CD4-positive, alpha-beta T cell (primary cell): ENCODE data around the gene VEGFB. TPM values are rescaled to one million over a fixed set of nuclear protein-coding genes. Genes with fewer than 3 reads are reported as not detected.

ENCODE experiments used
- ATAC-seq: fragments of 200-7000 bp; cut with Tn5 transposase; one replicate; pipeline ENCODE4 v1.10.0; 2022; ENCODE audit warnings: mild to moderate bottlenecking; ENCODE audit not compliant: poor library complexity
- CTCF ChIA-PET: fragments of 350-600 bp; sonication (Branson Sonifier 250); formaldehyde crosslinking; loops from one replicate; lab custom pipeline; 2021; ENCODE audit warnings: antibody characterized with exemption, inconsistent platforms; lab: Charles Lee
- POLR2A ChIA-PET: fragments of 350-600 bp; sonication (Branson Sonifier 250); formaldehyde crosslinking; loops from one replicate; lab custom pipeline; 2021; ENCODE audit warnings: antibody characterized with exemption, inconsistent platforms; lab: Charles Lee
- DNase-seq, 14 experiments: peaks; one replicate each; pipeline ENCODE4 v3.0.0-alpha.2; 2013 to 2020; ENCODE audit warnings: mixed read lengths in 2 of 14
- H3K27ac ChIP-seq, 2 donors: one replicate each; pipeline versions ENCODE4 v1.5.1 to v1.7.0; 2013; ENCODE audit warnings: low read length in 2 of 2, low read depth in 1 of 2, mild to moderate bottlenecking in 1 of 2
- H3K27me3 ChIP-seq, 2 experiments: 1 replicate in 1 of 2; 2 replicates in 1 of 2; pipeline versions ENCODE4 v1.6.1 to v1.7.0; 2013; ENCODE audit warnings: low read length in 2 of 2, control low read depth in 1 of 2, mild to moderate bottlenecking in 1 of 2, moderate library complexity in 1 of 2; ENCODE audit not compliant: insufficient read depth in 2 of 2, control insufficient read depth in 1 of 2
- H3K36me3 ChIP-seq: one replicate; pipeline ENCODE4 v1.6.1; 2013; ENCODE audit warnings: low read length, control low read depth; ENCODE audit not compliant: insufficient read depth
- H3K4me1 ChIP-seq: one replicate; pipeline ENCODE4 v1.6.1; 2013; ENCODE audit warnings: low read length, control low read depth; ENCODE audit not compliant: insufficient read depth
- H3K4me3 ChIP-seq: one replicate; pipeline ENCODE4 v1.5.1; 2013; ENCODE audit warnings: mild to moderate bottlenecking, low read length, moderate library complexity
- H3K9me3 ChIP-seq, 2 experiments: 1 replicate in 1 of 2; 2 replicates in 1 of 2; pipeline versions ENCODE4 v1.6.1 to v1.7.0; 2013; ENCODE audit warnings: low read length in 2 of 2, mild to moderate bottlenecking in 2 of 2, control low read depth in 1 of 2, moderate library complexity in 1 of 2; ENCODE audit not compliant: control insufficient read depth in 1 of 2, insufficient read depth in 1 of 2
- H3K27ac Mint-ChIP-seq: one replicate; pipeline ENCODE4 v1.8.0; 2020; ENCODE audit warnings: mixed read lengths
- H3K27me3 Mint-ChIP-seq: one replicate; pipeline ENCODE4 v1.8.0; 2021; ENCODE audit warnings: mixed read lengths
- H3K36me3 Mint-ChIP-seq: one replicate; pipeline ENCODE4 v1.8.0; 2021; ENCODE audit warnings: low read depth, mixed read lengths
- H3K4me1 Mint-ChIP-seq: one replicate; pipeline ENCODE4 v1.8.0; 2021; ENCODE audit warnings: low read depth, mixed read lengths
- H3K4me3 Mint-ChIP-seq: one replicate; pipeline ENCODE4 v1.8.0; 2020; ENCODE audit warnings: mild to moderate bottlenecking, mixed read lengths
- H3K9me3 Mint-ChIP-seq: one replicate; pipeline ENCODE4 v1.8.0; 2020; ENCODE audit warnings: mixed read lengths
- CTCF ChIP-seq: fragments of 200-600 bp; IDR thresholded peaks from one replicate; pipeline ENCODE4 v1.8.0; 2022; ENCODE audit warnings: antibody characterized with exemption, mild to moderate bottlenecking
- intact Hi-C, 2 experiments: fragments of 100-400 bp; cut with DNase I in 1 of 2; cut with micrococcal nuclease in 1 of 2; formaldehyde crosslinking; loops; one replicate each; pipeline versions ENCODE4 v1.15.1 to v1.9.0; 2023 to 2025; cut with DNase I, micrococcal nuclease
- total RNA-seq, 174 experiments: library from RNA in 2 of 174; stranded (reverse) in 2 of 174; gene quantifications; one replicate each; pipeline ENCODE4 v1.2.3 and lab custom pipeline; 2021 to 2026

VEGFB gene
- total RNA-seq, 2 experiments from 2014 or later: 39.7 to 48.7 TPM

DNA sequence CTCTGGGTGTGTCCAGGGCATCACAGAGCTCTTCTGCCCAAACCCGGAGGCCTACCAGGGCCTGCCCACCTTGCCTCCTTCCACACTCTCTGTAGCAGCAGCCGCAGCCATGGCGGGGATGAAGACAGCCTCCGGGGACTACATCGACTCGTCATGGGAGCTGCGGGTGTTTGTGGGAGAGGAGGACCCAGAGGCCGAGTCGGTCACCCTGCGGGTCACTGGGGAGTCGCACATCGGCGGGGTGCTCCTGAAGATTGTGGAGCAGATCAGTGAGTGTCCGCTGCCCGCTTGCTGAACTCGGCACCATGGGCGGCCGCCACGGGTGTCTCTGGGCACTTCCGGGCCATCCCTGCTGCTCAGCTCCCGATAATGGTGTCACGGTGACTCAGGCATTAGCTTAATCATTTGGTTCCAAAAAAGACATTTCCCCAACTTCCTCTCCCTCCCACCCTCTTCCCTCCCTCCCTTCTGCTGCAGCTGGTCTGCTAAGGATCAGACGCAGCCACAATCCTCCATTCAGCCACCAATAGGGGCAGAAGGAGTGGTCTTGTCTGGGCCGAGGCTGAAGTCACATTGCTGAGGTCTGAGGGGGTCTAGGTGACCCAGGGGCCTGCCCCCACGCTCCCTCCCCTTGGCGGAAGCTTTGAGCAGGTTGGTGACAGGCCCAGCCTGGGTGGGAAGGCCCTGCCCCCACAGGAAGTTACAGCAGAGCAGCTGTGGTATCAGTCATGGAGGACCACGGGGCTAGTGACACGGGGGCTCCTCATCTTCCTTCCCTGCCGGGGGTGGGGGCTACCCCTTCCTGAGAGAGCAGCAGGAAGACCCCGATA, 26.9 kb upstream of the VEGFB start:
- Mint-ChIP-seq H3K27me3 (no peaks in the 10 kb centered on the region), H3K4me3 (peak overlapping the region; percentile 98), H3K27ac (peak overlapping the region; percentile 93), H3K36me3 (peaks cover 74% of the 10 kb centered on the region), H3K4me1 (peaks cover 49% of the 10 kb centered on the region), H3K9me3 (no peaks in the 10 kb centered on the region)
- TF ChIP-seq CTCF: no peak
- Histone ChIP-seq H3K27me3 (no peaks in the 10 kb centered on the region), H3K4me3 (peak overlapping the region; percentile 100), H3K36me3 (peaks cover 57% of the 10 kb centered on the region), H3K9me3 (no peaks in the 10 kb centered on the region), H3K4me1 (peaks cover 61% of the 10 kb centered on the region), H3K27ac (peak overlapping the region; percentile 86 to 90)
- intact Hi-C loops: loop anchor here (2.0 to 5.0 kb wide), 3 partner anchors 17 to 63 kb away; partner anchors contain the start of gene FKBP2 (in 2 of the 2)
- ChIA-PET CTCF (interaction anchor here (0.8 to 5.4 kb wide), 11 partner anchors 12 to 96 kb away, joined by 3 to 123 read pairs (median 4); partner anchors contain the start of genes CATSPERZ, ESRRA, NUDT22 and PLCB3), POLR2A (interaction anchor here (0.8 to 7.1 kb wide), 23 partner anchors 9 to 1480 kb away, joined by 3 to 116 read pairs (median 11); partner anchors contain the start of genes BAD, CATSPERZ, DNAJC4 and ESRRA)
- ATAC-seq (peak; percentile 68), DNase-seq (peak; percentile 41 to 91 (median 72))

GRCh38 chr11:64208086-64208795, 26.1 kb upstream of the VEGFB start:
- ChIA-PET CTCF (interaction anchor here (1.1 to 5.4 kb wide), 6 partner anchors 17 to 95 kb away, joined by 3 to 123 read pairs (median 26); partner anchors contain the start of genes CATSPERZ, ESRRA, PLCB3 and STIP1), POLR2A (interaction anchor here (0.9 to 7.1 kb wide), 20 partner anchors 8 to 1481 kb away, joined by 3 to 116 read pairs (median 21); partner anchors contain the start of genes BAD, CATSPERZ, DNAJC4 and ESRRA)
- Mint-ChIP-seq H3K27me3 (no peaks in the 10 kb centered on the region), H3K4me3 (peak overlapping the region; percentile 98), H3K9me3 (no peaks in the 10 kb centered on the region), H3K4me1 (peaks cover 48% of the 10 kb centered on the region), H3K27ac (peak overlapping the region; percentile 93), H3K36me3 (peaks cover 74% of the 10 kb centered on the region)
- no peaks in the 10 kb centered on the region for H3K9me3 ChIP-seq
- peak overlapping the region; percentile 100 for H3K4me3 ChIP-seq
- peak overlapping the region; percentile 86 to 90 for H3K27ac ChIP-seq
- no peak for ATAC-seq
- peak in 2 of 14 experiments; percentile 28 to 32 for DNase-seq
- H3K36me3 ChIP-seq: peaks cover 53% of the 10 kb centered on the region
- H3K27me3 ChIP-seq: no peaks in the 10 kb centered on the region
- intact Hi-C loops: loop anchor here (5.0 kb wide), 1 partner anchor 34 kb away; the partner anchor contains the start of gene FKBP2 (in 2 of the 2)
- no peak for TF ChIP-seq CTCF
- peaks cover 61% of the 10 kb centered on the region for H3K4me1 ChIP-seq
